Endothelial cell of umbilical vein (primary cell): ENCODE results near the gene RNPEPL1.

Experiments used
- CTCF ChIP-seq, 2 donors: IDR thresholded peaks; 1 replicate in 1 of 2; 2 replicates in 1 of 2; pipeline ENCODE4 v1.5.1; 2011; ENCODE audit warnings: low read length in 2 of 2, mild to moderate bottlenecking in 2 of 2, moderate library complexity in 2 of 2, control low read depth in 1 of 2, inconsistent platforms in 1 of 2, low read depth in 1 of 2; ENCODE audit not compliant: insufficient read depth in 1 of 2; ENCODE audit errors: extremely low read depth in 1 of 2
- EZH2 ChIP-seq: IDR thresholded peaks from 2 replicates; pipeline ENCODE4 v1.6.1; 2012; ENCODE audit warnings: borderline replicate concordance, low read depth, mild to moderate bottlenecking, moderate library complexity, low read length, inconsistent platforms; ENCODE audit not compliant: severe bottlenecking
- FOS ChIP-seq: IDR thresholded peaks from 2 replicates; pipeline ENCODE4 v1.6.1; 2011; ENCODE audit warnings: mild to moderate bottlenecking, low read length, moderate library complexity, borderline replicate concordance; ENCODE audit not compliant: insufficient read depth
- GATA2 ChIP-seq: IDR thresholded peaks from 2 replicates; pipeline ENCODE4 v1.7.0; 2011; ENCODE audit warnings: low read depth, mild to moderate bottlenecking, moderate library complexity, mixed read lengths, low read length; ENCODE audit not compliant: insufficient read length, insufficient read depth
- JUN ChIP-seq: IDR thresholded peaks from 2 replicates; pipeline ENCODE4 v1.6.1; 2011; ENCODE audit warnings: borderline replicate concordance, low read depth; ENCODE audit not compliant: insufficient read length, insufficient read depth
- MYC ChIP-seq: IDR thresholded peaks from one replicate; pipeline ENCODE4 v1.6.1; 2011; ENCODE audit warnings: mild to moderate bottlenecking, low read depth, low read length
- POLR2A ChIP-seq: IDR thresholded peaks from 2 replicates; pipeline ENCODE4 v1.6.1; 2012; ENCODE audit warnings: low read depth, mild to moderate bottlenecking, control low read depth, low read length
- POLR2AphosphoS5 ChIP-seq: IDR thresholded peaks from 2 replicates; pipeline ENCODE4 v1.6.1; 2012; ENCODE audit warnings: low read depth, mild to moderate bottlenecking, control low read depth, low read length, moderate library complexity; ENCODE audit not compliant: insufficient read depth
- TF ChIP-seq, protein P1 (sequence below): IDR thresholded peaks from 2 replicates; pipeline ENCODE4 v1.6.1; 2011; ENCODE audit not compliant: insufficient read depth, insufficient read length

- TF ChIP-seq POLR2A: no peak
- no peak for TF ChIP-seq POLR2AphosphoS5
- no peak for TF ChIP-seq EZH2
- TF ChIP-seq CTCF (IDR thresholded peaks at IDR 0.05; ENCODE audit: extremely low read depth in 1 of 2, insufficient read depth in 1 of 2, low read depth in 1 of 2, low read length in 2 of 2): no peak
- TF ChIP-seq GATA2: no peak
- TF ChIP-seq, protein P1, sequence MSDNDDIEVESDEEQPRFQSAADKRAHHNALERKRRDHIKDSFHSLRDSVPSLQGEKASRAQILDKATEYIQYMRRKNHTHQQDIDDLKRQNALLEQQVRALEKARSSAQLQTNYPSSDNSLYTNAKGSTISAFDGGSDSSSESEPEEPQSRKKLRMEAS: no peak
- no peak for TF ChIP-seq JUN
- TF ChIP-seq FOS: no peak
- TF ChIP-seq MYC: no peak
Observed at GRCh38 chr2:240601831-240602160, 33.5 kb downstream of the RNPEPL1 start.
